Measurements from ENCODE around the gene EYS. TPM values are rescaled to one million over a fixed set of nuclear protein-coding genes. Genes with fewer than 3 reads are reported as not detected.

EYS gene
- total and polyA plus RNA-seq, 9 of the 15 experiments (the other 6 are each of a cell fraction or from before 2014, with no cell fraction given) = 0.03 to 0.36 (median 0.10) TPM; not detected in 2

DNA sequence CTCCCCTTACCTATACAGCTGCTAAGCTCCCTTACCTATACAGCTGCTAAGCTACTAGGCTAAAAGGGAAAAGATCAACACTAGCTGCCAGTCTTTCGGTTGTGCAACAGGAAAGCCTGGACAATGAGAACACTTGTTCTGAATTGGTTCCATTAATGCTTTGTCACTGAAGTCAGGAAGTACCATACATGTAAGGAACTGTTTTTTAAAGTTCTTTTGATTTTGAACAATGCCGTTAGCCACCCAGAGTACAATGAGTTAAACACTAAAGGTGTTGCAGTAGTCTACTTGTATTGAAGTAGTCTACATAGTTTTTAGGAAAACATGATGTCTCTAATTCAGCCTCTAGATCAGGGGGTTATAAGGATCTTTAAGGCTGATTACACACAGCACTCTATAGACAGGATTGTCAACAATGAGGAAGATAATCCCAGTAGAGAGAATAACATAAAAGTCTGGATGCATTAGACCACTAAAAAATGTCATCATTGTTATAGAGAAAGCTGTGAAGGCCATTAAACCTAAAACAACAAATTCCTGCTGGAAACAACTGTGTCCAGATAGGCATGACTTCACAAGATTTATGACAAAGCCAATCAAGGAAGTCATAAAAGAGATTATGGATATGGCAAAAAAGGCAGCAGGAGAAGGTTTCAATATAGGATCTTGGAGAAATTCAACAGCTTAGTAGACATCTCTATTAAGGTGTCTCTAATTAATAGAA lies 1765.1 kb downstream of the EYS start:
- Histone ChIP-seq H3K9me3 (replicated peaks; ENCODE audit: control insufficient read depth, insufficient read depth, low read depth, low read length) (no peaks in the 10 kb centered on the region), H3K27ac (ENCODE audit: extremely low read depth, low read depth, low read length) (no peak overlapping the region), H3K9me1 (ENCODE audit: control insufficient read depth, insufficient read depth, low read length) (no peaks in the 10 kb centered on the region), H3K27me3 (ENCODE audit: control insufficient read depth in 2 of 2, insufficient read depth in 2 of 2, low read length in 2 of 2) (no peaks in the 10 kb centered on the region), H2AFZ (ENCODE audit: low read depth, low read length) (no peak overlapping the region), H3K79me2 (ENCODE audit: control insufficient read depth, insufficient read depth, low read length) (no peaks in the 10 kb centered on the region), H3K36me3 (ENCODE audit: control insufficient read depth, insufficient read depth, low read length) (no peaks in the 10 kb centered on the region), H3K4me3 (no peak overlapping the region), H3K4me2 (ENCODE audit: insufficient read depth, low read length) (no peak overlapping the region), H4K20me1 (replicated peaks; ENCODE audit: control insufficient read depth, insufficient read depth, low read length) (no peaks in the 10 kb centered on the region), H3K4me1 (replicated peaks in 1 of 2; ENCODE audit: control insufficient read depth in 2 of 2, insufficient read depth in 2 of 2, low read length in 2 of 2) (no peaks in the 10 kb centered on the region), H3K9ac (ENCODE audit: insufficient read depth in 1 of 2, low read depth in 2 of 2, low read length in 2 of 2) (no peak overlapping the region)
- FAIRE-seq (no peak), DNase-seq (ENCODE audit: extremely low read depth in 1 of 4, low spot score in 3 of 4) (no peak), ATAC-seq (no peak)
- TF ChIP-seq CBFA2T2 (conservative IDR thresholded peaks at IDR 0.05) (no peak), ZNF24 (IDR thresholded peaks at IDR 0.05) (no peak), NFE2L1 (tag; IDR thresholded peaks at IDR 0.05; ENCODE audit: borderline replicate concordance, low read depth) (no peak), ZNF445 (CRISPR knock-in tag; IDR thresholded peaks at IDR 0.05; ENCODE audit: low read depth) (no peak), ZNF408 (CRISPR knock-in tag; IDR thresholded peaks at IDR 0.05; ENCODE audit: low read depth) (no peak), NFXL1 (CRISPR knock-in tag; IDR thresholded peaks at IDR 0.05) (no peak), BRD4 (IDR thresholded peaks at IDR 0.05) (no peak)
- TF ChIP-seq, protein P1, sequence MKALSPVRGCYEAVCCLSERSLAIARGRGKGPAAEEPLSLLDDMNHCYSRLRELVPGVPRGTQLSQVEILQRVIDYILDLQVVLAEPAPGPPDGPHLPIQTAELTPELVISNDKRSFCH (CRISPR knock-in tag; IDR thresholded peaks at IDR 0.05) = no peak
- TF ChIP-seq, protein P1 (tag; IDR thresholded peaks at IDR 0.05) = no peak
- no TSS peak for BruUV-seq (replicated peaks)
- 0% methylated on average over 2 of the region's 2 CpGs for WGBS (ENCODE audit: insufficient coverage, low coverage, missing lambda C conversion rate)
- POLR2A ChIA-PET = no interaction called here
- intact Hi-C loops (cut with micrococcal nuclease) = no loop called here
- CTCF ChIA-PET (ENCODE audit: low intra/inter-chr PET ratio) = no interaction called here
- in situ Hi-C loops (cut with MboI) = no loop called here
